Raji (cell line): Measurements from ENCODE around the gene ISM1.

ENCODE experiments used
- POLR2A ChIP-seq: IDR thresholded peaks from 2 replicates; pipeline ENCODE4 v1.6.1; 2011; ENCODE audit warnings: low read depth, low read length, control low read depth; ENCODE audit not compliant: insufficient read depth

The ISM1 gene

DNA sequence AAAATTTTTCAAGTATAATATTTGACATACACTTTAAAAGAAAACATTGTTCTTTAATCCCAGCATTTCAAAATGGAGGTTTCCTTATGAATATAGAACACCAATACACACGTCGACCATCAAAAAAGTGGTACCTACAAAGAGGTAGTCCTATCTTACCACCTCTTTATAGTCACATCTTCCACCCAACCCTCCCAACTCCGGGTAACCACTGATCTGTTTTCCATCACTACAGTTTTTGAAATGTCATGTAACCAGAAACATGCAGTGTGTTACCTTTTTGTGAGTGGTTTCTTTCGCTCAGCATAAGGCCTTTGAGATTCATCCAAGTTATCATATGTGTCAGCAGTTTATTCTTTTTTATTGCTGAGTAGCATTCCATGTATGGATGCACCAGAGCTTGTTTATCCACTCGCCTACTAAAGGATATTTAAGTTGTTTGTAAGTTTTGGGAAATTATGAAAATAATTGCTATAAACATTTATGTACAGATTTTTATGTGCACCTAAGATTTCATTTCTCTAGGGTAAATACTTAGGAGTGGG, 104.8 kb downstream of the ISM1 start:
- no peak for TF ChIP-seq POLR2A

DNA sequence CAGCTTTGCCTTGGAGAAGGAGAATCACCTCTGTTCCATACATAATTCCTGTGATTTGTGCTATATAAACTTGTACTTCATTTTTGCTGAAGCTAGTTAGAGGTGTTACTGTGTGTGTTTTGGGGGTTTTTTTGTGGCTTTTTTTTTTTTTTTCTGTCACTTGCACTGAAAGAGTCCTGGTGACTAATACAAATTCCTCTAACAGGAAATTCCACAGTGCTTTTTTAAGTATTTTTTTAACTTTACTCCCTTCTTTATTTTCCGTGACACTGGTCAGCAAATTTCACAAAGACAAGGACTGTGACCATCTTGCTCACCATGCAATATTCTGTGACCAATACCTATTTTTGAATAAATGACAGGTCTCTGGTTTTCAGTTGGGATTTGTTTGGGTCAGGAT, 110.5 kb downstream of the ISM1 start:
- no peak for TF ChIP-seq POLR2A

DNA sequence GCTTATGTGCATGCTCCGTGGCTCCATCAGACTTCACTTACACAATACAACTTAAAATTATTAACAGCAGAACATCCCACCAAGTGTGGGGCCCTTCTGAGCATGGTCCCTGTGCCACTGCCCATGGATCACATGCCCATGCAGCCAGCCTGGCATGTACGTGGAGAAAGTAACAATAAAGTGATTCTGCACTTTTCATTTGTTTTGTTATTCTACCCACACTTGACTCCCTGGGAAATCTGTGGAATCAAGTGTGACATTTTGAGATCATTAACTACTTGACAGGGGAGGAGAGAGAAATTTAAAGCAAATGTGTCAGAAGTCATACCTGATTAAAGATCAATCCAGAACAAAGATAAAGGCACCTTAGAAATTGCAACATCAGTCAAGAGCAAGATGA, 112.0 kb downstream of the ISM1 start:
- TF ChIP-seq POLR2A: no peak

DNA sequence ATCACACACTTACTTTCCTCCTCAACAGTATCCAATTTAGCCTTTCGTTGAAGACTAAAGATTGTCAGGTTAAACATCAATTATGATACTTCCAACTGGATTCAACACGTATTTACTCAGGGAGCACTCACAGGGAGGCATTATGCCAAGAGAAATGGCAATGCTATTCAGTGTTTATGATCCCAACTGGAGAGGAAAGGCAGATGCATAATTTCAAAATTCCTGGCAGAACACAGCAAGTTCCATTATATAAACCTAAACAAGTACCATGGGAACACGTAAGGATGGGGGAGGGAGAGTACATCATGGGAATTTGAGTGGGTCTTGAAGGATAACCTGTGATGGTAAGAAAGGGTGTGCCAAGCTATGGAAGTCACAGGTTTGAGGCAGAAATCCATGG, 112.7 kb downstream of the ISM1 start:
- TF ChIP-seq POLR2A: no peak

DNA sequence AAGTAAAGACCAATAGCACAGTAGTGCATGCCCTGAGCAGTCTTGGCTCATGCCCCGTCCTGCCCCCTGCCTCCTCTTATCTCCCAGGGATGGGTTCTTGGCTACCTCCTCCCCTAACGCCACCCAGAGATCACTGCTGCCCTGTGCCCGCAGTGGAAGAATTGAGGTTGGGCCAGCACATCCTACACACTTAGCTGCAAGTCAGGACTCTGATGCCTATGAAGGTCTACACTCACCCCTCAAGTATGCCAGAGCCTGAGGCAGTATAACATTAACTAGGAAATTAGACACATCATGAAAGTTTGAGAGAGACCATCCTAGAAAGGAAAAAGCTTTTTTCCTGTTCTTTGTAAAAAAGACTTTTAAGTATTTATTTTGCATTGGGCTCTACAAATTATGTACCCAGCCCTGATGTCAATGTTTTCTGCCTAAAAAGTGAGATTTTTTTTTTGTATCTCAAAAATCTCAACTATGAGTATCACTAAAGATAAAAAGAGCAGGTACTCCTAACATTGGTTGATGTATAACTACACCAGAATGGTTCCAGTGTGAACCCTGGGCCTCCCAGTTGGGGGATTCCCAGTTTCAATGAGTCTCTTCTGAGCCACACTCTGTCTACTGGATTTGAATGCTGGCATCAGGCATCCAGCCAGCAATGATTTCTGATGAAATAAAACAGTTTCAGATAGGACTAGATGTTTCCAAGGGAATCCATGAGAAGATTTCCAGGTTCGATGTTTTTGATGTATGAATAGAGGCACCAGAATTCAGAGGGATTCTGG, 115.4 kb downstream of the ISM1 start:
- no peak for TF ChIP-seq POLR2A

DNA sequence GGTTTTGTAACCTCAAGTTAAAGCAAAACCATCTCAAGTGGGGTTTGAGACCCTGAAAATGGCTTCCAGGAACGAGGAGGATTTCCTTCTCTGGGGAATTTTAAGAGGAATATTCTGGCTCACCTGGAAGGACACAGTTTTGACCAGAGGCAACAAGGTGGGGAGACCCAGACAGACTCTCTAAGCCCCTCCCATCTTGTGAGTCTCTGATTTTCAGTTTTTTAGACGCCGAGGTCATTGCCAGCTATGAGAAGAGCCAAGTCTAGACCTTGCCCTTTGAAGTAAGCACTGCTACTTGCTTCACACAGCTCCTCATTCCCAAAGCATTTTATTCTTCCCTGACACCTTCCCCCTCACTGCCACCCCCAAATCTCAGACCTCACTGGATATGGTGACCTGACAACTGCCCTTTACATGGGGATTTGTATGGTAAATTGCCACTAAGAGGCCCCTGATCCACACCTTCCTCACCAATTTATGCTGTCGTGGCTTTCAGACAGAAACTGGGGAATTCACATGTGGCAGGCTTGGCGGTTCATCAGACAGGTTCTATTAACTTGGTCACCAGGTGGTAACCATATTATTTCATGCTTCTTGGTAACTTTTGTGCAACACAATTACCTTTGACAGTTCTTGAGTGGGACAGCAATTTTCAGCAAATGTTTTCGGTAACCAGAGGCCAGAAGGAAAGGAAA, 116.2 kb downstream of the ISM1 start:
- no peak for TF ChIP-seq POLR2A

DNA sequence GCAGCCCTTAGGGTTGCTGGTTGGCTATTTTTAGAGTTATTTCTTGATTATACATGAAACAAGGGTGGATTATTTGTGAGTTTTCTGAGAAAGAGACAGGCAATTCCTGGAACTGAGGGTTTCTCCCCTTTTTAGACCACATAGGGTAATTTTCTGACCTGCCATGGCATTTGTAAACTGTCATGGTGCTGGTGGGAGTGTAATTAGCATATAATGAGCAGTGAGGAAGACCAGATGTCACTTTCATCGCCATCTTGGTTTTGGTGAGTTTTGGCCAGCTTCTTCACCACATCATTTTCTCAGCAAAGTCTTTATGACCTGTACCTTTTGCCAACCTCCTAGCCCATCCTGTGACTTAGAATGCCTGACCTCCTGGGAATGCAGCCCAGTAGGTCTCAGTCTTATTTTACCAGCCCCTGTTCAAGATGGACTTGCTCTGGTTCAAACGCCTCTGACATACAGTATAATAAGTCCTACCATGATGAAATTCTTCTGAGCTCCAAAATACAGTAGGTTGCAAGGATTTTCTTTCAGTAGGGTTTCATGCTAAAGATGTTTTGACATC, 117.1 kb downstream of the ISM1 start:
- no peak for TF ChIP-seq POLR2A

DNA sequence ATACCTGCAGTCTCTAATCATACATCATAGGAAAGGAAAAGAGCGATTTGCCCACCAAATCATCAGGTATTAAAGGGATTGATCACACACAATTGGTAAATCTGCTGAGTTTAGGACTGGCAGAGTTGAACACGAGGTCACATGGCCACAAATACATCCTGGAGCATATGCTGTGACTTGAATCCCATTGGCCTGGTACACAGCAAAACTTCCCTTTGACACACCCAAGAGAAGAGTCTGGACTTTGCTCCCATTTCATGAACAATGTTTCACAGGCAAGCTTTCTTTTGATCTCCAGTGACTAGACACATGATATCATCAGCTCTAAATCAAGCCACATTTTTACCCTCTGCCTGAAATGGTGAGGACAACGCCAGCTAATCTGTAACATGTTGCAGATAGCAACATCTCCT, 117.9 kb downstream of the ISM1 start:
- no peak for TF ChIP-seq POLR2A

DNA sequence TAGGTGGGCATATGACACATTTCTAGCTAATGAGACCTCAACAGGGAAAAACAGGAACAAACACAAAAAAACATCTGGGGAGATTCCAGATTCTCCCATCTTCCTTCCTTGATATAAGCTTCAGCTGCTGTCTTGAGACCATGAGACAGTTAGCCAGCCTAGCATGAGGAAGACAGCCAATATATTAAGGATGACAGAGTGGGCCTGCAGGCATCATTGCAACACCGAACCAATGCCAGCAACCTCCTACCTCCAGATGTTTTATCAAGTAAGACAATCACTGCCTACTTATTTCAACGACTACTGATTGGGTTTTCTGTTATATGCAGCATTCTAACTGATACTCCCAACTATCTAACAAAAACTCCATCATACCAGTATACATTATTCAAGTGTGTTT, 119.0 kb downstream of the ISM1 start:
- no peak for TF ChIP-seq POLR2A

DNA sequence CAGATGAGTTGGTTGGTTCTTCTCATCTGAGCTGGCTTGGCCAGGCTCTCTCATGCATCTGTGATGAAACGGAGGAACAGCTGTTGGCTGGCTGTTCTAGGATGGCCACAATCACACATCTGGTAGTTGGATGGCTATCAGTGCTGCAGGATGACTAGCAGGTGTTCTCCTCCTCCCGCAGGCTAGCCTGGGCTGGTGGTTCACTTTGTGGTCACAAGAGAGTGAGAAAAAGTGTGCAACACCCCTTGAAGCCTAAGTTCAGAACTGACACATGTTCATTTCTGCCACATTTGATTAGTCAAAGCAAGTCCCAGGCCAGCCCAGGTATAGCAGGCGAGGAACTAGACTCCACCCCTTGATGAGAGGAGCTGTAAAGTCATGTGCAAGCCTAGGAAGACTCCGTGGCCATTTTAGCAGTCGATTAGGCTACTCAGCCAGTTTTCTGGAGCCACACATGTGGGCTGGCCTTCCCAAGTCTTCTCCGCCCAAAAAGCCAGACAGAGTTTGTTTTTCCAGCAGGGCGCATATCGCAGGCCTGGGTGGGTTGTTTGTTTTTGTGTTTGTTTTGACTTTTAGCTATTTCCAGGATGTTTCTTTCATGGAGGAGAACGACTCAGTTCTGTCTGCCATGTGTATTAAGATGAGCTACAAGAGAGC, 120.8 kb downstream of the ISM1 start:
- TF ChIP-seq POLR2A: no peak

DNA sequence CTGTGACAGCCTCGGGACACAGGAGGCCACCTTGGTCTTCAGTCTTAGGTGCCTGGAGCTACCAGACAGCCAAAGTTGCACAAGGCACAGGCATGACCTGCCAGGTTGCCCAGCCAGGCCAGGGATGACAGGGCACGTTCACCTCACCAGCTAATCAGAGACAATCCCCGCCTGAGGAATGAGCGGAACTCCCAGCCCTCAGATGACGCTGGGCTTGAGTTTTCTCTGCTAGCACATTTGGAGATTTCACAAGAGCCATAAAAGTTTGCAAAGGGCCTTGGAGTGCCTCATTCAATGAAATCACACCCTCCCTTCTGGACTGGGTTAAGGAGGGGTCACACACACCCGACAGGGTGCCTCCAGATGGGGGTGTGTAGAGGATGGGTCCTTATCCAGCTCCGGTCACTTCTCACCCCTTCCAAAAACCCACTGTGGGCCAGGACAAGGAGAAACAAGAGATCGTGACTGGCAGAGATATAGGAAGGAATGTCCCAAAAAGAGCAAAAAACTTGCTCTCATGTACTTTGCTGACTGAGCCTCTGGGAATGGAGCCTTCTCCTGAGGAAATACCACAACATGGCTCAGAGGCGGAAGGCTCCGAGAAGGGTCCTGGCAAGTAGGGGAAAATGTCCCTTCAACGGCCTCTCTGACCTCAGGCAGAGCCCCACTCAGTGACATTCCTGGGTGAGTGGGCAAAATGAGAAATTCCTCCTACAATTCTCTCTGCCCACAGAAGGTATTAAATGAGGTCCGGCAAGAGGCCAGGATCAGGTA, 121.6 kb downstream of the ISM1 start:
- TF ChIP-seq POLR2A: no peak

DNA sequence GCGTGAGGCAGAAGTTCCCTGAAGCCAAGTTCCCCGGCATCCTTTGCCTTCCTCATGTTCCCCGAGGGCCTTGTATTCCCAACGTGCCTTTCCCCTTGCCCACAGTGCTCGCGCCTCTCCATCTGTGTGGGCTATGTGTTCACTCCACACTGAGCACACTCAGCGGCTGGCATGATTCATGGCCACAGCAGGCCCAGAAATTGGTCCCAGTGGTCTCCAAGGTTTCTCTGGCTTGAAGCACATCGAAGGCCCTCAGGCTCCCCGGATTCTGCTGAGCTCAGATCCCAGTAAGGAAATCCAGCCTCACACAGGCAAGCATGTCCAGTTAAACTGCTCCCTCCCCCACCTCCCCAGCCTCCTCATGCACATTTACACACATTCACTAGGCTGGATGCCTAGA, 123.6 kb downstream of the ISM1 start:
- no peak for TF ChIP-seq POLR2A

DNA sequence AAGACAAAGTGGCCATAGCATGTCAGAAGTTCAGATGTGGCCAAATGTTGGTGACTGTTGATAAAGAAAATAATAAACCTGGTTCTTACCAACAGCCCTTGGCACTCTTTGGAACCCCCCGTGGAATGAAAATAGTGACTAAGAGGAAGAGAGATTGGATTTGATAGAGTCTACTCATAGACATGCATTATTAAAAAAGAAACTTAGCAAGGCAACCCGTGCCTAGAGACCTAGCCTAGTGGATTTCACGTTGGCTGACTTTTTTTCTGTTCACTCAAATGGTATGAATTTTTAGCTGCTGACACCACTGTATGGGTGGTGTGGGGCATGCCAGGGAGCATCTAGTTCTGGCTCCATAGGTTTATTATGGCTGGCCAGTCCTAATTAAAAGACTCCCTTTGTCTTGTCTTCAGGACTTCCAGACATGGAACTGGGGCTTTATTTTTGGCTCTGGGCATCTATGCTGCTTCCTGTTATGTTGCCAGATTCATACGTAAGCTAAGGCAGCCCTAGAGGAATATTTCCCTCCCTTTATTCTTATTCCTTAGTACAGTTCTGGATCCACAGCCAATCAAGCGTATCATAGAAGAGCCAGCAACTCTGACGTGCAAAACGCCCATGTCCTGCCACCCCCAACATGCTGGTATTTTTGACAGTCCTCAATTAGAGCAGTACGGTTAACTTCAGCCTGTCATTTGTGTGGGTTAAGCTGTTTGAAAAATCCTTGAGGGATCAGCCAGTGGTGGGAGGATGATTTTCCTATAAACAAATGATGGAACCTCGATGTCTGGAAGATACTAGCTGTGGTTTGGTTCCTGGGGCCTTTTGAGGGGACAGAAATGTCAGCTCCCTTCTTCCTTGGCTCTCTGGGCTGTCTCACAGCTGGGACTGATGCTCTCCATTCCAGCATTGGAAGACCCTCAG, 127.5 kb downstream of the ISM1 start:
- no peak for TF ChIP-seq POLR2A

DNA sequence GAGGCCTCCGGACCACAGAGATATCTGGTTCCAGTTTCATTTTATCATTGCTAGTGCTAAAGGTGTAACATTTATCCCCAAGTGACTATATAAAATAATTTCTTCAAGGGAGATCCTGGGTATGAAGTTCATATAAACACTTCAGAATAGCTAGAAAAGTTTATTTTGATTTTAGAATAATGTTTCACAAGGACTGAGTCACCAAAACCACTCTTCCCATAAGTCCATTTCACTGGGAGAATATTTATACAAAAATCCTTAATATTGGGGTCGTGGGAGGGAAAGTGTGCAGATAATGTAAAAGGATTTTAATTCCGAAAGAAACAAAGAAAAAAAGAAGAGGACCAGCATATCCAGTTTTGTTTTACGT, 128.1 kb downstream of the ISM1 start:
- TF ChIP-seq POLR2A: no peak
